DOHH2 (cell line): ENCODE results near the gene AMZ1.

Experiments
- CTCF ChIP-seq: fragments of 200-600 bp; sonication (generic); IDR thresholded peaks from one replicate; pipeline ENCODE4 v1.5.1; 2014; ENCODE audit warnings: antibody characterized with exemption, mild to moderate bottlenecking, low read depth, low read length; ENCODE audit not compliant: poor library complexity, severe bottlenecking
- EZH2phosphoT487 ChIP-seq: fragments of 200-600 bp; sonication (generic); IDR thresholded peaks from 2 replicates; pipeline ENCODE4 v1.6.1; 2017; ENCODE audit warnings: borderline replicate concordance, mild to moderate bottlenecking, antibody characterized with exemption, low read length, moderate library complexity, mixed read lengths

DNA sequence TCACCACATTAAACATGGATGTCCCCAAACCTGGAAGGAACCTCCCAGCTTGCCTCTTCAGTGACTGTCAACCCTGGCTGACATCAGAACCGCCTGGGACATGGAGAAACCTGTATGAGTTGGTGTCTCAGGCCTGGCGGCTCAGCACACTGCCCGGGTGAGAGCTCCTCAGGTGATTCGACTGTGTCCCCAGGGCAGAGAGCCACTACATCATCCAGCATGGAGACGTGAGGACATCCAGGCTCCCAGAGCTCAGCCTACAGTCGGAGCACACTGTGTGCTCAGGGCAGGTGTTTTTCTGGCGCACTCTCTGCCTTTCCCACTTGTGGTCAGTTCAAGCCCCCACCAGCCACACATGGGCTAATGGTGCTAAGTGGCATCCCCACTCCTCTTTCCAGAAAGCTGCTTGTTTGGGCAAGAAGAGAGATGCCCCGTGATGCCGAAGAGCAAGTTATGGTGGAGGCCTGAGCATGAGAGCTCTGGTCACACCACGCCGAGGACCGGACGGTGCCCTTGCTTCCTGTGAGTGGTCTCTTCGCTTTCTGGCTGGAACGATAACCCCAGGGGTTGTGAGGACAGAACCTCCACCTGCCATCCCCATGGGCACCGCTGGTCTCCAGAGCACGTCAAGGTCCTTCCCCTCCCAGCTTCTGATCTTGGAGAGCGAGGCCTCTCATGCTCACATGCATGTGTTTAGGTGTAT, 38.5 kb downstream of the AMZ1 start:
- no peak for TF ChIP-seq CTCF
- no peak for TF ChIP-seq EZH2phosphoT487
